GM23338 (cell line): ENCODE results near the gene COIL. TPM values are rescaled to one million over a fixed set of nuclear protein-coding genes. Genes with fewer than 3 reads are reported as not detected.
A peak's percentile ranks its signal among the peaks of the same experiment; 100 is the strongest.

Experiments used
- ATAC-seq: fragments of 200-7000 bp; cut with Tn5 transposase; 3 replicates; pipeline ENCODE4 v1.9.1; 2020
- DNase-seq: peaks from one replicate; pipeline ENCODE4 v3.0.0-alpha.2; 2015; ENCODE audit warnings: low spot score
- H2AFZ ChIP-seq: fragments of 200-600 bp; sonication (generic); 2 replicates; pipeline ENCODE4 v1.8.0; 2016; ENCODE audit warnings: antibody characterized with exemption, mild to moderate bottlenecking, moderate library complexity
- H3F3A ChIP-seq: fragments of 200-600 bp; sonication (generic); replicated peaks from 2 replicates; pipeline ENCODE4 v1.8.0; 2017; ENCODE audit warnings: antibody characterized with exemption, mixed run types, low read depth
- H3K27ac ChIP-seq: fragments of 200-600 bp; sonication (generic); 2 replicates; pipeline ENCODE4 v1.6.1; 2016; ENCODE audit warnings: low read depth
- H3K27me3 ChIP-seq: fragments of 200-600 bp; sonication (generic); 2 replicates; pipeline ENCODE4 v1.8.0; 2016; ENCODE audit warnings: mild to moderate bottlenecking, mixed run types, moderate library complexity; ENCODE audit not compliant: insufficient read depth
- H3K36me3 ChIP-seq: fragments of 200-600 bp; sonication (generic); 2 replicates; pipeline ENCODE4 v1.8.0; 2016; ENCODE audit warnings: mild to moderate bottlenecking; ENCODE audit not compliant: insufficient read depth
- H3K4me1 ChIP-seq: fragments of 200-600 bp; sonication (generic); 2 replicates; pipeline ENCODE4 v1.8.0; 2016; ENCODE audit warnings: mild to moderate bottlenecking, moderate library complexity; ENCODE audit not compliant: insufficient read depth
- H3K4me2 ChIP-seq: fragments of 200-600 bp; sonication (generic); 2 replicates; pipeline ENCODE4 v1.7.1; 2017; ENCODE audit warnings: mixed run types
- H3K4me3 ChIP-seq: fragments of 200-600 bp; sonication (generic); 2 replicates; pipeline ENCODE4 v1.6.1; 2016; ENCODE audit warnings: mixed run types
- H3K79me2 ChIP-seq: fragments of 200-600 bp; sonication (generic); replicated peaks from 2 replicates; pipeline ENCODE4 v1.8.0; 2017; ENCODE audit warnings: mild to moderate bottlenecking; ENCODE audit not compliant: insufficient read depth
- H3K9me2 ChIP-seq: fragments of 200-600 bp; sonication (generic); 2 replicates; pipeline ENCODE4 v1.8.0; 2017; ENCODE audit not compliant: insufficient read depth
- H4K20me1 ChIP-seq: fragments of 200-600 bp; sonication (generic); replicated peaks from 2 replicates; pipeline ENCODE4 v1.8.0; 2017; ENCODE audit warnings: mild to moderate bottlenecking; ENCODE audit not compliant: insufficient read depth
- H3K27ac Mint-ChIP-seq: 2 replicates; pipeline ENCODE4 v1.8.0; 2020; ENCODE audit warnings: inconsistent platforms, mild to moderate bottlenecking, moderate library complexity, mixed read lengths
- H3K27me3 Mint-ChIP-seq: 3 replicates; pipeline ENCODE4 v1.8.0; 2022; ENCODE audit warnings: low read depth, mild to moderate bottlenecking, moderate library complexity, mixed read lengths, inconsistent platforms; ENCODE audit not compliant: insufficient read depth, poor library complexity
- H3K36me3 Mint-ChIP-seq: 3 replicates; pipeline ENCODE4 v1.8.0; 2021; ENCODE audit warnings: low read depth, mild to moderate bottlenecking, inconsistent platforms, moderate library complexity, mixed read lengths
- H3K4me1 Mint-ChIP-seq: 3 replicates; pipeline ENCODE4 v1.8.0; 2020; ENCODE audit warnings: mild to moderate bottlenecking, inconsistent platforms, mixed read lengths
- H3K4me3 Mint-ChIP-seq: 3 replicates; pipeline ENCODE4 v1.8.0; 2021; ENCODE audit warnings: moderate library complexity, mild to moderate bottlenecking, inconsistent platforms, mixed read lengths
- H3K9me3 Mint-ChIP-seq: 3 replicates; pipeline ENCODE4 v1.8.0; 2020; ENCODE audit warnings: moderate library complexity, mild to moderate bottlenecking, inconsistent platforms, mixed read lengths
- CREB1 ChIP-seq: fragments of 250-450 bp; sonication (Bioruptor Pico); IDR thresholded peaks from 2 replicates; pipeline ENCODE4 v1.5.0; 2020; ENCODE audit warnings: low read depth, mild to moderate bottlenecking, moderate library complexity
- ETS1 ChIP-seq: IDR thresholded peaks from 2 replicates; pipeline ENCODE4 v1.6.1; 2016; ENCODE audit warnings: antibody characterized with exemption
- EZH2 ChIP-seq: fragments of 200-600 bp; sonication (generic); IDR thresholded peaks from one replicate; pipeline ENCODE4 v1.8.0; 2017; ENCODE audit warnings: antibody characterized with exemption, mild to moderate bottlenecking, low read depth; ENCODE audit not compliant: unreplicated experiment
- EZH2phosphoT487 ChIP-seq: fragments of 200-600 bp; sonication (generic); IDR thresholded peaks from one replicate; pipeline ENCODE4 v1.8.1; 2018; ENCODE audit warnings: antibody characterized with exemption; ENCODE audit not compliant: unreplicated experiment
- JUNB ChIP-seq: IDR thresholded peaks from one replicate; pipeline ENCODE4 v1.6.1; 2016; ENCODE audit warnings: antibody characterized with exemption; ENCODE audit not compliant: unreplicated experiment
- NANOG ChIP-seq: IDR thresholded peaks from 2 replicates; pipeline ENCODE4 v1.6.1; 2016; ENCODE audit warnings: antibody characterized with exemption, borderline replicate concordance
- POLR2AphosphoS5 ChIP-seq: IDR thresholded peaks from 2 replicates; pipeline ENCODE4 v1.6.1; 2016; ENCODE audit warnings: antibody characterized with exemption, low read depth
- REST ChIP-seq: IDR thresholded peaks from one replicate; pipeline ENCODE4 v1.6.1; 2018; ENCODE audit warnings: antibody characterized with exemption; ENCODE audit not compliant: unreplicated experiment
- STAT1 ChIP-seq: IDR thresholded peaks from one replicate; pipeline ENCODE4 v1.6.1; 2016; ENCODE audit warnings: antibody characterized with exemption; ENCODE audit not compliant: unreplicated experiment
- ZNF114 ChIP-seq: fragments of 250-450 bp; sonication (Bioruptor Pico); IDR thresholded peaks from 2 replicates; pipeline ENCODE4 v1.5.0; 2020; ENCODE audit warnings: mild to moderate bottlenecking, moderate library complexity
- polyA plus RNA-seq: library from polyadenylated mRNA; unstranded; fragments of >200 nt; fragmentation: Nextera tagmentation; extraction: Ambion mirVana; gene quantifications from 2 replicates; pipeline ENCODE4 v1.2.1, GENCODE V29; 2016
- total RNA-seq: library from RNA; depleted of rRNA; stranded (reverse); fragments of >200 nt; shearing (Covaris generic); gene quantifications from 2 replicates; pipeline ENCODE4 v1.2.3, GENCODE V29; 2014

The COIL gene
- total and polyA plus RNA-seq, 2 experiments from 2014 or later, result 18.5 to 32.2 TPM

GRCh38 chr17:56914581-56915273 is 46.1 kb downstream of the COIL start:
- Mint-ChIP-seq H3K36me3 (peaks cover 6% of the 10 kb centered on the region; the same call in 2 of the 3 replicates), H3K4me1 (peaks cover 14% of the 10 kb centered on the region), H3K9me3 (no peaks in the 10 kb centered on the region), H3K27me3 (peaks cover 30% of the 10 kb centered on the region), H3K4me3 (peak overlapping the region; percentile 82), H3K27ac (no peak overlapping the region)
- Histone ChIP-seq H2AFZ (peak overlapping the region; percentile 84), H3K4me2 (peak overlapping the region; percentile 91), H3K4me3 (peak overlapping the region; percentile 60), H3K27me3 (peaks cover 30% of the 10 kb centered on the region), H4K20me1 (no peaks in the 10 kb centered on the region; the same call in 1 of the 2 replicates), H3K27ac (no peak overlapping the region), H3K79me2 (peaks cover 26% of the 10 kb centered on the region), H3K4me1 (peaks cover 16% of the 10 kb centered on the region), H3K9me2 (0 out of 2 replicates have a peak, but pooled peaks cover 3% of the 10 kb centered on the region), H3F3A (no peaks in the 10 kb centered on the region), H3K36me3 (no peaks in the 10 kb centered on the region)
- no peak for TF ChIP-seq JUNB
- TF ChIP-seq EZH2, result peak; percentile 33
- no peak for ATAC-seq
- no peak for DNase-seq

GRCh38 chr17:56913867-56914580 is 46.8 kb downstream of the COIL start, which contains the start of gene TRIM25:
Gene TRIM25 (minus strand): TSS chr17:56914049. CDS start chr17:56913988, 61 bp downstream.
- peak; percentile 89 for DNase-seq

More at GRCh38 chr17:56913867-56914580, 46.8 kb downstream of the COIL start, which contains the start of gene TRIM25:
- H2AFZ ChIP-seq, result peak within 1 kb of the TSS; percentile 84
- no peak within 1 kb of the TSS for H3K27ac Mint-ChIP-seq
- H4K20me1 ChIP-seq, result peaks cover 1% of the 10 kb centered on the region; the same call in 1 of the 2 replicates
- H3K36me3 ChIP-seq, result no peaks in the 10 kb centered on the region
- TF ChIP-seq CREB1 (CRISPR knock-in tag) (no peak), STAT1 (no peak), EZH2phosphoT487 (no peak), POLR2AphosphoS5 (peak; percentile 94), REST (no peak), NANOG (no peak), ZNF114 (CRISPR knock-in tag) (no peak), ETS1 (0 out of 2 replicates have a peak, but pooled peaks have one; percentile 13)
- H3K4me3 Mint-ChIP-seq, result peak within 1 kb of the TSS; percentile 82
- H3K27me3 Mint-ChIP-seq, result peaks cover 30% of the 10 kb centered on the region
- peaks cover 29% of the 10 kb centered on the region for H3K79me2 ChIP-seq
- H3K9me3 Mint-ChIP-seq, result no peaks in the 10 kb centered on the region
- 0 out of 2 replicates have a peak, but pooled peaks cover 3% of the 10 kb centered on the region for H3K9me2 ChIP-seq
- H3K27ac ChIP-seq, result no peak within 1 kb of the TSS
- peak within 1 kb of the TSS; percentile 91 for H3K4me2 ChIP-seq
- no peaks in the 10 kb centered on the region for H3F3A ChIP-seq
- H3K27me3 ChIP-seq, result peaks cover 30% of the 10 kb centered on the region
- H3K4me3 ChIP-seq, result peak within 1 kb of the TSS; percentile 60
- peaks cover 6% of the 10 kb centered on the region; the same call in 2 of the 3 replicates for H3K36me3 Mint-ChIP-seq
- peak; percentile 95 for ATAC-seq
- H3K4me1 ChIP-seq, result peaks cover 16% of the 10 kb centered on the region
- peaks cover 14% of the 10 kb centered on the region for H3K4me1 Mint-ChIP-seq
